ENCODE measurements around the gene TMEM131L.

TMEM131L gene

DNA sequence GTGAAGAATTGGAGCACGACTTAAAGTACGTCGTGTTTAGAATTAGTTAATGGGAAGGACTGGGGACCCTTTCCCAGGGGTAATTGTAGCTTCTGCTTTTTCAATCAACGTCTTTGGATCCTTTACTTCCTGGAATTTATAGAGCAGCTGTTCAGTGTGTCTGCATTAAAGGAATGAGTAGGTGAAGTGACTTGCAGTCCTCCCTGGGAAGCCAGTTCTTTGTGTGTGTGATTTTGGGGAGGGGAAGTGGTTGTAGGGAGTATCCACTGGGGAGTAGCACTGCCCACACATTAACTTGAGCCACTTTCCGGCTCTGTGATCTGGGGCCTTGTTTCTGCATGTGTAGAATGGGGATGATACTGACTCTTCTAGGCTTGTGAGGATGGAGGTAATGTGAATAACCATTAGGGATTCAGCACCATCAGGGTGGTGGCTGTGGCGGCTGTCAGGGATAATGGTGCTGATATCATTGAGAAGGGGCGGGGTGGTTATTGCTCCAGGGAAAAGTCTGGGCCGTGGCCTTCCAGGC is 54.7 kb downstream of the TMEM131L start:
- Histone ChIP-seq H3K27me3 (no peaks in the 10 kb centered on the region), H3K36me3 (no peaks in the 10 kb centered on the region), H3K9me3 (no peaks in the 10 kb centered on the region), H3K4me1 (peaks cover 0 to 99% (median 45%) of the 10 kb centered on the region in 4 donors), H3K4me3 (no peak overlapping the region), H3K27ac (peak overlapping the region; percentile 73 to 78)
- TF ChIP-seq, protein P1, sequence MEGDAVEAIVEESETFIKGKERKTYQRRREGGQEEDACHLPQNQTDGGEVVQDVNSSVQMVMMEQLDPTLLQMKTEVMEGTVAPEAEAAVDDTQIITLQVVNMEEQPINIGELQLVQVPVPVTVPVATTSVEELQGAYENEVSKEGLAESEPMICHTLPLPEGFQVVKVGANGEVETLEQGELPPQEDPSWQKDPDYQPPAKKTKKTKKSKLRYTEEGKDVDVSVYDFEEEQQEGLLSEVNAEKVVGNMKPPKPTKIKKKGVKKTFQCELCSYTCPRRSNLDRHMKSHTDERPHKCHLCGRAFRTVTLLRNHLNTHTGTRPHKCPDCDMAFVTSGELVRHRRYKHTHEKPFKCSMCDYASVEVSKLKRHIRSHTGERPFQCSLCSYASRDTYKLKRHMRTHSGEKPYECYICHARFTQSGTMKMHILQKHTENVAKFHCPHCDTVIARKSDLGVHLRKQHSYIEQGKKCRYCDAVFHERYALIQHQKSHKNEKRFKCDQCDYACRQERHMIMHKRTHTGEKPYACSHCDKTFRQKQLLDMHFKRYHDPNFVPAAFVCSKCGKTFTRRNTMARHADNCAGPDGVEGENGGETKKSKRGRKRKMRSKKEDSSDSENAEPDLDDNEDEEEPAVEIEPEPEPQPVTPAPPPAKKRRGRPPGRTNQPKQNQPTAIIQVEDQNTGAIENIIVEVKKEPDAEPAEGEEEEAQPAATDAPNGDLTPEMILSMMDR (IDR thresholded peaks at IDR 0.05), result no peak
- DNase-seq, result no peak
- intact Hi-C loops (cut with DNase I; ENCODE audit: low total_unique reads), result no loop called here

DNA sequence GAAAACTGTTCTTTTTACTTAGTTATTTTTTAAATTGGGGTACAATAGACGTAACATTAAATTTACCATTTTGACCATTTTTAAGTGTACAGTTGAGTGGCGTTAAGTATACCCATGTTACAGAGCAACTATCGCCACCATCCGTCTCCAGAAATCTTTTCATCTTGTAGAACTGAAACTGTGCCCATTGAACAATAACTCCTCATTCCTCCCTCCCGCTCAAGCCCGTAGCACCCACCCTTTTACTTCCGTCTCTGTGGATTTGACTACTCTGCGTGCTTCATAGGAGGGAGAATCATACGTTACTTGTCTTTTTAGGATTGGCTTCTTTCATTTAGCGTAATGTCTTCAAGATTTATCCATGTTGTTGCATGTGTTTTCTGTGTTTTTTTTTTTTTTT is 55.3 kb downstream of the TMEM131L start:
- Histone ChIP-seq H3K27ac (peak overlapping the region; percentile 73 to 78), H3K9me3 (no peaks in the 10 kb centered on the region), H3K36me3 (no peaks in the 10 kb centered on the region), H3K4me3 (no peak overlapping the region), H3K4me1 (peaks cover 0 to 97% (median 44%) of the 10 kb centered on the region in 4 donors), H3K27me3 (no peaks in the 10 kb centered on the region)
- intact Hi-C loops (cut with DNase I; ENCODE audit: low total_unique reads), result no loop called here
- TF ChIP-seq, protein P1 (IDR thresholded peaks at IDR 0.05), result no peak
- DNase-seq, result no peak

DNA sequence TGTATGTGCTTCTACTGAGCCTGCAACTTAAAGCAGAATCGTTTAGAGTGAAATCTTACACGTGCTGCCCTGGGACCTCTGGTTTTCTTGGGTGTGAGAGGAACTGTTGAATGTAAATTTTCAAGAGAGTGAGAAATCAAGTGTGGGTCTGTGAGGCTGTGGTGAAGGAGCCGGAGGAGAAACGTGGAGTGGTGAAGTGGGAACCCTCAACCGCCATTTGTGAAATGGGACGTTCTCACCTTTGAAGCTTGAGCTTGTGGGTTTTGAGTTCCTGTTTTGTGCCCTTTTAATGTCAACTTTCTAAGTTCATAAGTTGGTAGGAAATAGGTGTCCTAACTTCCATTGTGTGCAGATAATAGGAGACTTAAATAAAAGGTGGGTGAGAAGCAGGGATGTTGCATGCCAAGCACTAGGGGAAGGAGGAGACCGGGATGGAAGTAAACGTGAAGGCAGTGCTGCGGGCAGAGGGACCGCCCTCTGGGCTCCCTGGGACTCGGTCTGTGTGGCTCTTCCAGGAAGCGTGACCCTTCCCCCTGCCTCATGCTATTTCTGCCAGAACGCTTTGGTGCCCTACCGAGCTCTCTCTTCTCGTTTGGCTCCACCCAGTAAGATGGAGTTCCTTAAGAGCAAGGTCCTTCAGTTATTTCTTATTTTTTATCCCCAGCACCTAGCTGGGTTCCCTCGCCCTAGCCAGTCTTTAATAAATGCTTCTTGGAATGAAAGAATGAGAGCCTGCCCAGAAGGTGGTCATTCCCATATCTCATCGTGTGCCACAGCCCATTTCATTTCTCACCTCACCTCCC is 56.0 kb downstream of the TMEM131L start:
- TF ChIP-seq, protein P1 (IDR thresholded peaks at IDR 0.05), result no peak
- DNase-seq, result no peak
- Histone ChIP-seq H3K9me3 (no peaks in the 10 kb centered on the region), H3K27ac (peak overlapping the region; percentile 50 to 78), H3K4me1 (peaks cover 0 to 90% (median 42%) of the 10 kb centered on the region in 4 donors), H3K4me3 (no peak overlapping the region), H3K27me3 (no peaks in the 10 kb centered on the region), H3K36me3 (no peaks in the 10 kb centered on the region)
- intact Hi-C loops (cut with DNase I; ENCODE audit: low total_unique reads), result no loop called here

DNA sequence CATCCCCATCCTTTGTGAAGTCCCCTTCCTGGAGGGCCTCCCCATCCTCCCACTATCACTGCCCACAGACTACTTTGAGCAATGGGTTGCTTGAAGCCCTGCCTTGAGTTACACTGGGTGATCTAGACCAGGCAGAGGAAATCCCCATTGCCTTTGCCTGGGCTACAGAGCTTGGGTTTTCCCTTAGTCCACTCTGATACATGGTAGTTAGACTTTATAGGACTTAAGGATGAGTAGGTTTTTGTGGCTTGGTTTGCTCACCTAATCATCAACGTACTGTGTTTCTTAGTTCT is 56.6 kb downstream of the TMEM131L start:
- peak overlapping the region; percentile 50 to 78 for H3K27ac ChIP-seq
- peaks cover 0 to 85% (median 41%) of the 10 kb centered on the region in 4 donors for H3K4me1 ChIP-seq
- TF ChIP-seq, protein P1 (IDR thresholded peaks at IDR 0.05), result no peak
- intact Hi-C loops (cut with DNase I; ENCODE audit: low total_unique reads), result no loop called here
- H3K36me3 ChIP-seq, result no peaks in the 10 kb centered on the region
- H3K9me3 ChIP-seq, result no peaks in the 10 kb centered on the region
- no peaks in the 10 kb centered on the region for H3K27me3 ChIP-seq
- no peak for DNase-seq
- no peak overlapping the region for H3K4me3 ChIP-seq

DNA sequence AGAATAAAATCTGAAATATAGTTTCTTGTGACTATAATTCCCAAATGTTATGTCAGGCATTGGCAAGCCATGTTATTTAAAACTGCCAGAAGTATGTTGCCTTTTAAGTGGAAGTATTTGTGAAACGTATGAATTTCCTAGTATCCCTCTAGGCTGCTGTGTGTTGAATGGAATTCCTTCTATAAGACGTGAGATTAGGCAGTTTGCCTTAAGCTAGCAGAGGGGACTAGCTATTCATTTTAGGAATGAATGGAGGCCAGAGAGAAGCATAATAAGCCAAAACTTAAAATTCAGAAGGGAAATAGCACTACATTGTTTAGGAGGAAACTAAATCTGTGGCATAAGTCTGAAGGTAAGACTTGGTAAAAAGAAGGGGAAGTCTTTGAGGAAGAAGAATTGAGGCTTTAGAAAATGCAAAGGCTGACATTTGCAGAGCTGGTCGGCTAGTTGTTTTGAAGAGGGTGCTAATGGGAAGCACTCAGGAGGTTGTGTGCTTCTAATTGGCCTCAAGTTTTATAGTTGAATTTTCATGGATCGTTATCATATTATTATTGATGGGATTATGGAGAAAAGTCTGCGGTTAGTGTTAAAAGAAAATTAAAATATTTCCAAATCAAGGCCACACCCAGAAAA is 57.1 kb downstream of the TMEM131L start:
- Histone ChIP-seq H3K9me3 (no peaks in the 10 kb centered on the region), H3K4me1 (peaks cover 0 to 80% (median 42%) of the 10 kb centered on the region in 4 donors), H3K36me3 (no peaks in the 10 kb centered on the region), H3K27ac (peak overlapping the region; percentile 50 to 78), H3K27me3 (no peaks in the 10 kb centered on the region), H3K4me3 (no peak overlapping the region)
- DNase-seq, result no peak
- TF ChIP-seq, protein P1 (IDR thresholded peaks at IDR 0.05), result no peak
- intact Hi-C loops (cut with DNase I; ENCODE audit: low total_unique reads), result no loop called here
